Measurements from ENCODE around the gene ZSCAN30.

DNA sequence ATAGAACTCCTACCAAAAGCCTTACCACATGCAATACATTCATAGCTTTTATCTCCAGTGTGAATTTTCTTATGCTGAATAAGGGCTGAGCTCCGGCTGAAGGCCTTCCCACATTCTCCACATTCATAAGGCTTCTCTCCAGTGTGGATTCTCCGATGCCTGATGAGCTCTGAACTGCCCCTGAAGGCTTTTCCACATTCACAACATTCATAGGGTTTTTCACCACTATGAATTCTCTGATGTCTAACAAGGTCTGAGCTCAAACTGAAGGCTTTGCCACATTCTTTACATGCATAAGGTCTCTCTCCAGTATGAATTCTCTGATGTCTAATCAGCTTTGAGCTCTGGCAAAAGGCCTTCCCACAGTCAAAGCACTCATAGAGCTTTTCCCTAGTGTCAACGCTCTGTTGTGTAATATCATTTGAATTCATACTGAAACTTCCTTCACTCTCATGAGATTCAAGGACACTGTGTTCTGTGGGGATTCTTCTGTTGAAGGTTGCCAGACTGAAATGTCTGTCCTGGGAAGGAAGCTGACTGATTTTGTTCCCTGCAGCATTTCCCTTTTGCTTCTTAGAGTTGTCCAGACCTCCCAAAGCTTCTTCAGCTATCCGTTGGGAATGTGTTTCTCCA is 36.3 kb downstream of the ZSCAN30 start:
- TF ChIP-seq, protein P1, sequence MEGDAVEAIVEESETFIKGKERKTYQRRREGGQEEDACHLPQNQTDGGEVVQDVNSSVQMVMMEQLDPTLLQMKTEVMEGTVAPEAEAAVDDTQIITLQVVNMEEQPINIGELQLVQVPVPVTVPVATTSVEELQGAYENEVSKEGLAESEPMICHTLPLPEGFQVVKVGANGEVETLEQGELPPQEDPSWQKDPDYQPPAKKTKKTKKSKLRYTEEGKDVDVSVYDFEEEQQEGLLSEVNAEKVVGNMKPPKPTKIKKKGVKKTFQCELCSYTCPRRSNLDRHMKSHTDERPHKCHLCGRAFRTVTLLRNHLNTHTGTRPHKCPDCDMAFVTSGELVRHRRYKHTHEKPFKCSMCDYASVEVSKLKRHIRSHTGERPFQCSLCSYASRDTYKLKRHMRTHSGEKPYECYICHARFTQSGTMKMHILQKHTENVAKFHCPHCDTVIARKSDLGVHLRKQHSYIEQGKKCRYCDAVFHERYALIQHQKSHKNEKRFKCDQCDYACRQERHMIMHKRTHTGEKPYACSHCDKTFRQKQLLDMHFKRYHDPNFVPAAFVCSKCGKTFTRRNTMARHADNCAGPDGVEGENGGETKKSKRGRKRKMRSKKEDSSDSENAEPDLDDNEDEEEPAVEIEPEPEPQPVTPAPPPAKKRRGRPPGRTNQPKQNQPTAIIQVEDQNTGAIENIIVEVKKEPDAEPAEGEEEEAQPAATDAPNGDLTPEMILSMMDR (IDR thresholded peaks at IDR 0.05) = no peak
- no peak for TF ChIP-seq POLR2A (IDR thresholded peaks at IDR 0.05)

Data from vagina (tissue), 2 donors.